ENCODE data around the gene DLG2. TPM values are rescaled to one million over a fixed set of nuclear protein-coding genes. Genes with fewer than 3 reads are reported as not detected.

Gene DLG2
- total RNA-seq, 1 donor from 2014 or later, result 7.2 TPM

DNA sequence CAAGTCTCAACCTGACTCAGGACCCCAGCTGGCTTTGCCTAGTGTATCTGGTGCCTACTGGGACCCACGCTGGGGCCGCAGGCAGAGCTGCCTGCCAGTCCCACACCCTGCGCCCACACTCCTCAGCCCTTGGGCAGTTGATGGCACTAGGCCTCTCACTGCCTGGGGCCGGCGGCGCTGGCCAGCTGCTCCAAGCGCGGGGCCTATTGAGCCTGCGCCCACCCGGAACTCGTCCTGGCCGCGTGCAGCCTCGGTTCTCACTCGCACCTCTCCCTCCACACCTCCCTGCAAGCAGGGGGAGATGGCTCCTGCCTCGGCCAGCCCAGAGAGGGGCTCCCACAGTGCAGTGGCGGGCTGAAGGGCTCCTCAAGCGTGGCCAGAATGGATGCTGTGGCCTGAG, 1432.4 kb downstream of the DLG2 start:
- TF ChIP-seq, protein P1, sequence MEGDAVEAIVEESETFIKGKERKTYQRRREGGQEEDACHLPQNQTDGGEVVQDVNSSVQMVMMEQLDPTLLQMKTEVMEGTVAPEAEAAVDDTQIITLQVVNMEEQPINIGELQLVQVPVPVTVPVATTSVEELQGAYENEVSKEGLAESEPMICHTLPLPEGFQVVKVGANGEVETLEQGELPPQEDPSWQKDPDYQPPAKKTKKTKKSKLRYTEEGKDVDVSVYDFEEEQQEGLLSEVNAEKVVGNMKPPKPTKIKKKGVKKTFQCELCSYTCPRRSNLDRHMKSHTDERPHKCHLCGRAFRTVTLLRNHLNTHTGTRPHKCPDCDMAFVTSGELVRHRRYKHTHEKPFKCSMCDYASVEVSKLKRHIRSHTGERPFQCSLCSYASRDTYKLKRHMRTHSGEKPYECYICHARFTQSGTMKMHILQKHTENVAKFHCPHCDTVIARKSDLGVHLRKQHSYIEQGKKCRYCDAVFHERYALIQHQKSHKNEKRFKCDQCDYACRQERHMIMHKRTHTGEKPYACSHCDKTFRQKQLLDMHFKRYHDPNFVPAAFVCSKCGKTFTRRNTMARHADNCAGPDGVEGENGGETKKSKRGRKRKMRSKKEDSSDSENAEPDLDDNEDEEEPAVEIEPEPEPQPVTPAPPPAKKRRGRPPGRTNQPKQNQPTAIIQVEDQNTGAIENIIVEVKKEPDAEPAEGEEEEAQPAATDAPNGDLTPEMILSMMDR (IDR thresholded peaks at IDR 0.05), result no peak
- intact Hi-C loops (cut with DNase I), result no loop called here
- no peaks in the 10 kb centered on the region for H3K4me1 ChIP-seq

DNA sequence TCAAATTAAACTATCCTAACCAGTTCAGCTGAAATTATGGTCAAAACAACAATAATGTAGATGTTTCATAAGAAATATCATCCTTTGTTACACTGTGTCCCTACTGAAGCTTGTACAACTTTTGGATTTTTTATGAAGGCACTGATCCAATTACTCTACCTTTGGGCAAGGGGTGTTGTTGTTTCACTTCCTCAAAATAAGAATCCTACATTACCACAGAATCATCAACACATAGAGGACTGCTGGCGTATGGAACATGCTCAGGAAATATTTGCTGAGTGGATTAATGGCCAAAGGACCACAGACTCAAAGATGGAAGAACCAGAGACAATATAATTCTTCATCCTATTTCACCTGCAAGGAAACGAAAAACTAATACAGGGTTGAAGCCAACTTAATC, 1433.4 kb downstream of the DLG2 start:
- no peak overlapping the region for H3K27ac ChIP-seq
- ATAC-seq (no peak), DNase-seq (no peak)
- H3K36me3 ChIP-seq, result no peaks in the 10 kb centered on the region
- no peak overlapping the region for H3K4me3 ChIP-seq
- intact Hi-C loops (cut with DNase I), result no loop called here
- H3K4me1 ChIP-seq, result no peaks in the 10 kb centered on the region
- no peaks in the 10 kb centered on the region for H3K27me3 ChIP-seq (ENCODE audit: low read depth)
- TF ChIP-seq, protein P1 (IDR thresholded peaks at IDR 0.05), result no peak
- no peaks in the 10 kb centered on the region for H3K9me3 ChIP-seq

More for the DNA sequence above, 1432.4 kb downstream of the DLG2 start:
- H3K4me3 ChIP-seq, result no peak overlapping the region
- ATAC-seq, result no peak
- no peaks in the 10 kb centered on the region for H3K36me3 ChIP-seq
- H3K27me3 ChIP-seq (ENCODE audit: low read depth), result no peaks in the 10 kb centered on the region
- no peak overlapping the region for H3K27ac ChIP-seq
- H3K9me3 ChIP-seq, result no peaks in the 10 kb centered on the region
- DNase-seq, result no peak

DNA sequence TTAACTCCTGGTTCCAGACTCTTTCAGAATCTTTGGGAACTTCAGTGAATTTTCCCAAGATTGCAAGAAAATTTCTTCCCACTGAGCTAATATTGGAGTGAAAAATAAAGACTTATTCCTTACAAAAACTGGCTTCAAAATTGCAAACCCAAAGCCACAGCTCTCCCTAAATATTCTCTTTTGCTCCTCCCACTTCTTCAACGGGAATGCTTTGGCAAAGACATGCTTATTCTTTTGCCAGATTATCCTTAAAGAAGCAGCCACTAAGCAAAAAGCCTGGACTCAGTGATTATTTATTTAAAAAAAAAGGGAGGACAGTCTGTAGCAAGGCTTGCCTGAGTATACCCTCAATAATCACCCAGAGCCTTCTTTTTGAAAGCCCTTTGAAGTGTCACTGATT, 1438.6 kb downstream of the DLG2 start:
- no peaks in the 10 kb centered on the region for H3K4me1 ChIP-seq
- TF ChIP-seq, protein P1 (IDR thresholded peaks at IDR 0.05), result no peak
- H3K27ac ChIP-seq, result no peak overlapping the region
- ATAC-seq, result no peak
- intact Hi-C loops (cut with DNase I), result no loop called here
- DNase-seq, result no peak
- no peaks in the 10 kb centered on the region for H3K9me3 ChIP-seq
- H3K36me3 ChIP-seq, result no peaks in the 10 kb centered on the region
- H3K27me3 ChIP-seq (ENCODE audit: low read depth), result no peaks in the 10 kb centered on the region
- no peak overlapping the region for H3K4me3 ChIP-seq

DNA sequence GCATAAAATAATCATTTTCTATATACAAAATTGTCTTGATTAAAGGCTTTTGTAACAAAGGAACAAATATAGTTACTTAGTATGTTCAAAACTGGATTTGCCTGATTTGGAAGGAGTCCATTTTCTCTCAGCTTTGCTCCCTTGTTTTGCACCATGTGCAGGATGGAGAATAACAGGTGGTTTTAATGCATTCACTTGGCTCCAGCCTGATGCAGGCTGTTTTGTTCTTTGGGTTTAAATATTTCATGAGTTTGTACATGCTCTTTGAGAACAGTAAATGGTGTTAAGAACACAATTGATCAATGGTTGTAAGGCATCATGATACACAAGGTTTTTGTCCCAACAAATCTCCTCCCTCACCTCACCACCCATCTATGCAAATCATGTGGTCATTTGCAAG, 1454.1 kb downstream of the DLG2 start:
- Histone ChIP-seq H3K4me3 (no peak overlapping the region), H3K4me1 (no peaks in the 10 kb centered on the region), H3K27ac (no peak overlapping the region), H3K9me3 (no peaks in the 10 kb centered on the region), H3K27me3 (ENCODE audit: low read depth) (no peaks in the 10 kb centered on the region), H3K36me3 (no peaks in the 10 kb centered on the region)
- TF ChIP-seq, protein P1 (IDR thresholded peaks at IDR 0.05), result no peak
- intact Hi-C loops (cut with DNase I), result no loop called here
- ATAC-seq (no peak), DNase-seq (no peak)

DNA sequence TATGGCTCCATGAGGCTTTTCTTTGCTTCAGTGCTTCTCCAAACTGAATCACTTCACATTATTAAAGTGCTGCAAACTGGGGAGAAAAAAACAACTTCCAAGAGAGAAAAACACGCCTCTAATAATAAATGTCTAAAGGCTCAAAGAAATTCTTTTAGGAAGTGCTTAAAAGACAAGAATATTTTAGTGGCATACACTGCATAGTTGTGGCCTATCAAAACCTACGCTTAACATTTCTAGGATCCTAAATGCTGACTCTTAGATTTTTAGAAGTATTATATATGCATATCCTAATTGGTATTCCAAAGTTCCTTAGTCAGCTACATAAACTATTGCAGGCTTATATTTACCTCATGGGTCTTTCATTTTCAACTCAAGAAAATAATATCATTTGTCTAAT, 1462.0 kb downstream of the DLG2 start:
- no peak overlapping the region for H3K27ac ChIP-seq
- no peak overlapping the region for H3K4me3 ChIP-seq
- intact Hi-C loops (cut with DNase I), result no loop called here
- TF ChIP-seq, protein P1 (IDR thresholded peaks at IDR 0.05), result no peak
- no peaks in the 10 kb centered on the region for H3K27me3 ChIP-seq (ENCODE audit: low read depth)
- ATAC-seq (no peak), DNase-seq (no peak)
- no peaks in the 10 kb centered on the region for H3K4me1 ChIP-seq
- no peaks in the 10 kb centered on the region for H3K9me3 ChIP-seq
- H3K36me3 ChIP-seq, result no peaks in the 10 kb centered on the region

DNA sequence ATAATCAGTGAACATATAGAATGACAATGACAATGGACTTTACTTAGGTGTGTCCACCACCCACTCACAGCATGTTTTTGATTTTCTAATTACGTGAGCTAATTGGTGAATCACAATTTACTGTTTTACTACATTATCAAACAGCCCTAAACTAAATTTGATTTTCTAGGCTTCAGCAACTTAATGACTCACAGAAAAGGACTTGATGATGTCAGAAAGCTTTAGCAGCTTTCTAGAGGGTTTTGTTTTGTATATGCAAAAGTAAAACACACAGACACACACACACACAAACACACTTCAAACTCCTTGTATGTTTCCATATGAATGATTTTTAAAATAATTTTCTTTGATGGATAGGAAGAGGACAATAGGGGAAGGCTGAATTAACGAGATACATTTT, 1462.4 kb downstream of the DLG2 start:
- Histone ChIP-seq H3K4me3 (no peak overlapping the region), H3K27ac (no peak overlapping the region), H3K27me3 (ENCODE audit: low read depth) (no peaks in the 10 kb centered on the region), H3K36me3 (no peaks in the 10 kb centered on the region), H3K4me1 (no peaks in the 10 kb centered on the region), H3K9me3 (no peaks in the 10 kb centered on the region)
- DNase-seq (no peak), ATAC-seq (no peak)
- intact Hi-C loops (cut with DNase I), result no loop called here
- TF ChIP-seq, protein P1 (IDR thresholded peaks at IDR 0.05), result no peak
